Stimulated activated CD8-positive, alpha-beta memory T cell treated with anti-CD3 and anti-CD28 coated beads, Interleukin-7, amount 100 ng/mL, for 1 hour (primary cell): ENCODE measurements around the gene ELOB.

Source experiments
- DNase-seq, 2 donors: peaks; one replicate each; pipeline ENCODE4 v3.0.0-alpha.2; 2020; ENCODE audit warnings: low read depth in 2 of 2

Gene ELOB

DNA sequence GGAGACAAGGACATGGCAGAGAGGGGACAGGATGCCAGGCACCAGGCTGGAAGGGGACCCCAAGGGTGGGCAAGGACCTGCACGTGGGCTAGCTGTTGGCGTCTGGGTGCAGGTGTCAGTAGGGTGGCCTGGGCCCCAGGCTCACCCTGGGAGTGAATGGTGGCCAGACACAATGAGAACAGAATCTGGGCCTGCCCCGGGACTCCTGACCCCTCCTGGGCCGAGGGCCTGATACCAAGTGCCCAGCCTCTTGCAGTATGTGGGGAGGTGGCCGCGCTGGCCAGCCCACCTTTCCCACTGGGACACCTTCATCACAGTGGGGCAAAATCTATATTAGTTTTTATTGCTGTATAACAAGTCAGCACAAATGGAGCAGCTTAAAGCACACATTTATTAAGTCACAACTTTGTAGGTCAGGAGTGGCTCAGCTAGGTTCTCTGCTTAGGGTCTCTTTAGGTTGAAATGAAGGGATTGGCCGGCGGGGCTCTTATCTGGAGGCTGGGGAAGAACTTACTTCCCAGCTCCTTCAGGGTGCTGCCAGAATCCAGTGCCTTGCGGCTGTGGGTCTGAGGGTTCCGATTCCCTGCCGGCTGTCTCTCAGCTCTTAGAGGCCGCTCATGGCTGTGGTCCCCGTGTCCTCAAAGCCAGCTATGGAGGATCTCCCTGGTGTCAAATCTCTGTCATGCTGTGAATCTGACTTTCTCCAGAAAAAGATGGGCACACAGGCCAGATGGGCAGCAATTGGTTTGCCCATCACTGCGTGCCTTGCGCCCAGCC, 6.7 kb upstream of the ELOB start:
- DNase-seq: no peak

DNA sequence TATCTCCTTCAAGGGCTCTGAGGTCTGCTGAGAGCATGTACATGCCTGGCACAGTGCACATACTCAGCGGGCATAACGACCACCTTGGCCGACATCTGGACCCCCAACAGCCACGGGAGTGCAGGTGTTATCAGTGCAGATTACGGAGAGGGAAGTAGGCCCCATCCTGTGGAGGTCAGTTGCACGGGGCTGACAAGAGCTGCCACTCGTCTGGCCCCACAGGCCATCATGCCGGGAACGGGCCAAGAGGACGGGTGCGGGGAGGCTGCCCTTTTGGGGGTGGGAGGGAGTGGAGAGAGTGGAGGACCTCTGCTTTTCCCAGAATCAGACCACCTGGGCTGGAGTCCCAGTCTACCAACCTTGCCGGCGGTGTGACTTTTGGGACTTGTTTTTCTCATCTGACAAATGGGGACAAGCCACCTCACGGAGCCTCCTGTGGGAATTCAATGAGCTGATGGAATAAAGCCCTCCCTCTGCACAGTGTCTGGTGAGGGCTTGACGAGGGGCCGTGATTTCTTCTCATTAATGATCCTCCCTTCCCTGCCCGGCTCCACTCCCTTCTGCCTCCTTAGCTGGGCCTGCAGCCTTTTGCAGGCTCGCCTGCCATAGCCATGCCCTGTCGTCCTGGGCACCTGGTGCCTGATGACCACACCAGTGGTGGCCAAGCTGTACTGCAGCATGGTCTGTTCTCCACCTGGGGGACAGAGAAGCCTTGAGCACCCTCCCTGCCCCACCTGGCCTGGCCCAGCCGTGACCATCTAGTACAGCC, 5.7 kb upstream of the ELOB start:
- DNase-seq: no peak

DNA sequence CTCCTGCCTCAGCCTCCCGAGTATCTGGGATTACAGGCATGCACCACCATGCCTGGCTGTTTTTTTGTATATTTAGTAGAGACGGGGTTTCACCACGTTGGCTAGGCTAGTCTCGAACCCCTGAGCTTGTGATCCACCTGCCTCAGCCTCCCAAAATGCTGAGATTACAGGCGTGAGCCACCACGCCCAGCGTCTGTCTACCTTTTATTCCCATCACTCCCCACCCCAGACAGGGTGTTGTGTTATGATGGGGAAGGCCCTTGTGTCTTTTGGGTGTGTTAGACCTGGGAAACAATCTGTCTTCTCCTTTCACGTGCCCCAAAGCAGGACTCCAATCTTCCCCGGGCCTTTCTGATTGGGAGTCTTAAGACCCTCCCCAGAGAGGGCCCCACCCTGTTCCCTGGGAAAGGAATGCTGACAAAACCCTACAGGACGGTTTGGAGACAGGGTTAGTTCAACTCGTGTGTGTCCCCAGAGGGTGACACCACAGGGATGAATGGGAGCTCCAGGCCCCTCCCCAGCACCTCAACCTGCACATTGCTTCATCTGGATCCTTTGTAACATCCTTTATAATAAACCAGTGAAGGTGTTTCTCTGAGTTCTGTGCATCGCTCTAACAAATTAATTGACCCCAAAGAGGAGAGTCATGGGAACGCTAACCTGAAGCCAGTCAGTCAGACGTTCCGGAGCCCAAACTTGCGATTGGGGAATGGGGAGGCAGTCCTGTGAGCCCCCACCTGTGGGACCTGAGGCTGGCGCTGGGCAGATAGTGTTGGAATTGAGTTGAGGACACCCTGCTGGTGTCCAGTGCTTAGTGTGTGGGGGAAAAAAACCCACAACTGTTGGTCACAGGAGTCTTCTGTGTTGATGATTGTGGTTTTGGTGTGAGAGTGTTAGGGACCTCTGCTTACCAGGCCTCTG, 3.2 kb upstream of the ELOB start:
- DNase-seq: no peak

DNA sequence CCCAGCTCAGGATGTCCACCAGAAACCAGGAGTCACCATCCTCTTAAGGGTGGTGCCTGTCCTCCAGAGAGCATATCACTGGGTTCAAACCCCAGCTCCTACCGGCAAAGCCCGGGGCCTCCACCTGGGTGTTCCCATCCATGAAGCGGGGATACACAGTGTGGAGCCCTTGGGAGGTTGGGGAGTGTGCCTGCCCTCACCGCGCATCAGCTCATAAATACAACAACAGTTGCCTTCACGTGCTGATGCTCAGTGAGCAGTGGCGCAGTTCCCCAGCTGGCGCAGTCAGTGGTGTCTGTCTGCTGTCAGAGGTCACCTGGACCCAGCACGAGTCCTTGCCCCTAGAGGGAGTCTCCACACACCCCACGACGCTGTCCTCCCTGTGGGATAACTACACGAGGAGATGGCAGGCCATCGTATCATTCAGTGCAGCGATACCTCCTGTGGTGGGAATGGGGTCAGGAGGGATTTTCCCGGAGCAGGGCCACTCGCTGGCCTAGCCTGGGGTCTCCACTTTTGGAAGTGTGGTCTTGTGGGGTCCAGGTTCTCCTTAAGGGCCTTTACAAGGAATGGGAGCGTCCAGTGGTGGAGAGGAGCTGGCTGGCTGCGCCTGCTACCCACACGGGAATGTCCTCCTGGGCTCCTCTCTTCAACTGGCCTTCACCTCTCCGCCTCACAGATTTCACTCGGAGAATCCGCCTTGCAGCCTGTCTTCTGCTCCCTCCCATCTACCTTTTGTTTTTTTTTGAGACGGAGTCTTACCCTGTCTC, 2.3 kb upstream of the ELOB start:
- DNase-seq: no peak

DNA sequence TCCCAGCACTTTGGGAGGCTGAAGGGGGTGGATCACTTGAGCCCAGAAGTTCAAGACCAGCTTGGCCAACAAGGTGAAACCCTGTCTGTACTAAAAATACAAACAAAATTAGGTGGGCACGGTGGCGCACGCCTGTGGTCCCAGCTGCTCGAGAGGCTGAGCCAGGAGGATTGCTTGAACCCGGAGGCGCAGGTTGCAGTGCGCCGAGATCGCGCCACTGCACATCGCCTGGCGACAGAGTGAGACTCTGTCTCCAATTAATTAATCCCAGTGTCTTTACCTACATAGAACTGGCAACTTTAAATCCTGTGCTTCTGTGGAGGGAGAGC, 1.5 kb upstream of the ELOB start:
- no peak for DNase-seq

DNA sequence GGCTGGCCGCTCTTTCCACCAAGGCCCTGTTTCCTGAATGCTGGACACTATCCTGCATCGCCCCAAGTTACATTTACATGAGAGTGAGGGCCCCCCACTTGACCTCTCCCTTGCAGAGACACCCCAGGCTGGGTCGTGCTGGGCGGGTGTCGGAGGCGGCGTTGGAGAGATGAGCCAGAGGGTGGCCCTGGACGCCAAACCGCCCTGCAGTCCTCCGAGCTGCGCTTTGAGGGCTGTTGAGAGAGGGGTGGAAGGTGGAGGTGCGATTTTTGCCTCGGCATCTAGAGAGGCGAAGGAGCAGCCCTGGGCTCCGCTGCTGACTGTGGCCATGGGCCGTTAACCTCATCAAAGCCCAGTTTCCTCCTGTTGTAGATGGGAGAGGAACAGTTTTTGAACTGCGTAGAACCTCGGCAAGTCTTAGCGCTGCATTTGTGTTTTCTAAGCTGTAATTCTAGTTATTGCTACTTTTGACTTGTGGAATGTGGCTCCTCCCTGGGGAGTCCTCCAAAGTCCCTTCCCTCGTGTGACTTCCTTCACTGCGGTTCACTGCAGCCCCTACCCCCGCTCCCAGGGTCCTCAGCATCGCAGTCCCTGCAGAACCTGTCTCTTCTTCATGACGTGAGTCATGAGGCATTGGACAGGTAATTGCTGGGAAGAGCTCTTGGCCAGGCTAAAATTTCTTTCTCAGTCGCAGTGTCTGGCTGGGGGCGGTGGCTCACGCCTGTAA, 986 bp upstream of the ELOB start:
- DNase-seq: no peak

DNA sequence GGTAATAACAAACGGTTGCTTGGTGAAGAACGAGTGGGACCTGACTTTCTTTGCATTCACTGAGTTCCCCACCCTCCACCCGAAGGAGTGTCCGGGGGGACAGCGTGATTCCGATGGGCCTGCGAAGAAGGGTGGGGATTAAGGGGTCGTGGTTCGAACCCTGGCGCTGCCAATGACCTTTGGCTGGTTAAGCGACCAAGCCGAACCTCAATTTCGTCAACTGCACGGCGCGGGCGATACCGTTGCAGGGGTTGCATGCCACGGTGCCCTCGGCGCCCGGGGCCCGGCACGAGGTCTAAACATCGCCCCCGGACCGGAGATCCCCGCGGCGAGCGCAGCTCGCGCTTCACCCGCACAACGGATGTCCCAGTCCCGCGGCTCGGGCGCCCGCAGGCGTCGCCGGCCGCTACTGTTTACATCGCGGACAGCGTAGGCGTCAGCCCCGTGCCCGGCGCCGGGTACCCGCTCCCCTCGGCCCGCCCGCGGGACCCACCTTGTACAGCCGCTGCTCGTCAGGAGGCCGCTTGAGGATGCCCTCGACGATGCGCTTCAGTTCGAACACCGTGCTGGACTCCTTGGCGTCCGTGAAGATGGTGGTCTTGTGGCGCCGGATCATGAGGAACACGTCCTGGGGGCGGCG, 460 bp downstream of the ELOB start:
- DNase-seq: no peak

DNA sequence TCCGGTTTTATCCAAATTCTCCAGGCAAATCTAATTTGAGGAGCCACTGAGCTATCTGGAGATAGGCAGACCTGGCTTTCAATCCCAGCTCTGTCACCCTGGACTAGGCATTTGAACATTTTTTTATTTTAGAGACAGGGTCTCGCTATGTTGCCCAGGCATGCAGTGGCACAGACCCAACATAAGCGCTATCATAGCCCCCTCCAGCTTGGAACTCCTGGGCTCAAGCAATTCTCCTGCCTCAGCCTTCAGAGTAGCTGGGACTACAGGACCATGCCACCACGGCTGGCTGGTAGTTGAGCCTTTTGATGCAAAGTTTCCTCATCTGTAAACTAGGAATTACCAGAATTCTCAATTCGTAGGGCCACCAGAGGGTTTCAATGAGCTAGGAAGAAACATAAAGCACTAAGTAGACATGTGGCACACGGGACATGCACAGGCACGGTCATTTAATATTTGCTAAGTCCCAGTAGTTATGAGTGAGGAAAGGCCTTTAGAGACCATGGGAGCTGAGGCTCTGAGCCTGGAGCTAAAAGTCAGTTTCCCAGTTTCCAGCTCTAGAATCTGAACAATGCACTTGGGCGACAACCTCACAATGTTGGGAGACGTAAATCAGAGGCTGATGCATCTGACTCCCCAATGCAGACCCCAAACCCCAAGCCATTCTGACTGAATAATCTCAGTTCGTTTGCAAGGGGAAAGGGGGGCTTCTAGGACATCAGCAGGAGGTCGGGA, 1.1 kb downstream of the ELOB start:
- no peak for DNase-seq

DNA sequence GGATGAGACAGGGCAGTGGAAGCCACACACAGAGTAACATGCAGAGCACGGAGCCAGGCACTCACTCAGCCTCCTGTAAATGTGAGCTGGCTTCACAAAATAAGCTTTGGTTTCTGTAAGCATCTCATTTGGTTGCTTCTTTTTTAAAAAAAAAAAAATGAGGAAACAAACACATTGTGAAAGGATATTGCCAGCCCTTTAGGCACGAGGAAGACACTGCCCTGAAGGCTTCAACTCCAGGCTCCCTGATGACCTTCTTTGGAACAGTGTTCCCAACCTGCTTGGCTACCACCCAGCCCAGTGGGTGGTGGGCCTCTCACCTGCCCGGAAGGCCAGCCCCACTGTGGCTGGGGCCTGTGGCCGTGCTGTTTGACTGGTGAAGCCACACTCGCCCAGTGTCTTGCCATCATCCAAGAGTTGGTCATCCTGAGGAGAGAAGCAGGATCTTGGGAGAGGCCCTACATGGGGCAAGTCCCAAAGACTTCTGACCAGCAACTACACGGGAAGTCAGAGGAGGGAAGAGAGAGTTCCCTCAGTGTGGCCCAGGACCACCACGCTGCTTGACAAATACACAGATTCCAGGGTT, 1.9 kb downstream of the ELOB start:
- DNase-seq: no peak

DNA sequence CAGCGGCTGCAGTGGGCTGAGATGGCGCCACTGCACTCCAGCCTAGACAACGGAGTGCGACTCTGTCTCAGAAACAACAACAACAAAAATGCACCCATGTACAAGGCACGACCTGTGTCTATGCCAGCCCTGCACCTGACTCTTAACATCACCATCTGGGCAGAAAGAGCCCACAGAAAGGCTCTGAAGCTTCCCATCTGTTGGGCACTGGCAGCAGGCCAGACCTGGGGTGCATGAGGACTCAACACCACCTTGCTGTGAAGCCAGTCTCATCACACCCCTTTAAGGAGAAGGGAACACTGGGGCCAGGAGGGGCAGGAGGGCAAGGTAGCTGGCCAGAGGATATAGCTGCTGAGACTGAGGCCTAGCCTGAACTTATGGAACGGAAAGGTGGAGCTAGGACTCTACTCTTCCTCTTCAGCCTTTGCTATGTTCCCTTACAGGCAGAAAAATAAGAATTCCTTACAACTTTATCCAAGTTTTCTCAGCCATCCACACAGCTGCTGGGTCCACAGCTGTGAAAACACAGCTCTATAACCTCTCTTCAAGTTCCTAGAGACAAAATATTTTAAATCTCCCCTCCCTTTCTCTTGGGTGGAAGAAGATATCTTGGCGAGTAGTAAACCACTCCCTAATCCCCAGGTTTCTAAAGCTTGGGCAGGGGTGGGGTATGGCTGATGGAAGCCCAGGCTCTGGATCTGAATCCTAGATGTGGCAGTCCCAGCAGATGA, 2.8 kb downstream of the ELOB start:
- DNase-seq: no peak

DNA sequence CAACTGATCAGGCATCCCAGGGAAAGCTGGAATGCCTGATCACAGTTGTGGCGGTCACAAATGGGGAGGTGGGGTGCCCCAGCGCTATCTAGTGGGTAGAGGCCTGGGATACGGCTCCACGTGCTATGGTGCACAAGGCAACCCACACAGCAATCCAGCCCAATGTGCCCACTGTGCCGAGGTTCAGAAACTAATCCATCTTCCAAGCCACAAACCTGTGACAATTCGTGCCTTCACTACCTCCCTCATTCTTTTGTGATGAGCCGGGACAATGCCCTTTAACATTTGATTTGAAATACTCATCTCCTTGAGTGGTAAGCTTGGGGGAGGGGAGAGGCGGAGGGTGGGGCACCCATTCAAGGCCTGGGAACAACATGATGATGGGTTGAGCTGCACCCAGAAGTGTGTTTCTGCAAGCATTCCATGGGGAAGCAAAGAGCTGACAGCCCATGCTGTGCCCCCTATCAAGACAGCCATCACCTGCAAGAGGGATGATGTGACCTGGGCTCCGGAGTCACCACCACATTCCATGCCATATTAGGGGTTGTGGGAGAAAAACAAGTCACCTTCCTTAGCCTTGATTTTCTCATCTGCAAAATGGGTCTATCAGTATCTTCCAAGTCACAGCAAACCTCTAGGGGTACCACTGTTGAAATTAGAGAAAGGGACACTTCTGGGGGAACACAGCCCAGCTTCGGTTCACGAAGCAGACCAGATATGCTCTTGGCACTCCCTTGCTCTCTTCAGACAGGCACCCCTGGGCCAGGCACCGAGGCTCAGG, 3.7 kb downstream of the ELOB start:
- no peak for DNase-seq

DNA sequence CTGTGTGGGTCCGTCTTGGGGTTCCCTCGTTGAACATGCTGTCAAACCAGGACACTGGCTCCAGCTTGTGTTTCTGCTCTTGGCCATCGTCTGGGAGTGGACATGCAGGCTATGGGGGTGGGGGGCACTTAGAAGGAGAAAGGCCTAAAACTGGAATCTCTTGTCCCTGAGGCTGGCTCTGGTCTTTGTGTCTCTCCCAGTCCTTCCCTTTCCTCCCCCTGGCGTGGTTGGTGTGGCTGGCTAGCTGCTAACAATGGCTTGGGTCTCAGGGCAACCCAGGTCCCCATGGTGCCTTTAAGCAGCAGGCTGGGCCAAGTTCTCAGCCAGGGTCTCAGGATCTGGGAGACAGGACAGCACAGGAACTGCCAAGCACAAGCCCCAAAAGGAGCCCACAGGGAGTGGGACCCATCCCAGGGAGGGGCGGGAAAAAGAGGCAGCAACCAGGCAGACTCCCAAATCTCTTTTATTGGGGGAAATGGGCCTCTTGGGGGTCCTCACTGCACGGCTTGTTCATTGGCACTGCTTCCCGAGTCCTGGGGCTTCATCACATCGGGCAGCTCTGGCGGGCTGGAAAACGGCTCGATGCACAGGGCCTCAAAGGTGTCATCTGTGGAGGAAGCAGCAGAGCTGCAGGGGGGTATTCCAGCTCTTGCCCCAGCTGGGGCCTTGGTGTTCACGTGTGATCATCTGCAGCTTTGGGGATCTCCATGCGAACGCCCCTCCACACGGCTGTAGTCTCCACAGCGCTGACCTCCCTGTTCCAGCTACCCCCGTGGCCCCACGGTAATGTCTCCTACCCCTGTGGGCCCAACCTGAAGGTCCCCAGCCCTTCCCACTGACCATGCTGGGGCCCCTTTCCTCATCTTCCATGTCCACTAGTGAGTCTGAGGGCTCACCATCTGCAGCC, 5.3 kb downstream of the ELOB start:
- DNase-seq: no peak

DNA sequence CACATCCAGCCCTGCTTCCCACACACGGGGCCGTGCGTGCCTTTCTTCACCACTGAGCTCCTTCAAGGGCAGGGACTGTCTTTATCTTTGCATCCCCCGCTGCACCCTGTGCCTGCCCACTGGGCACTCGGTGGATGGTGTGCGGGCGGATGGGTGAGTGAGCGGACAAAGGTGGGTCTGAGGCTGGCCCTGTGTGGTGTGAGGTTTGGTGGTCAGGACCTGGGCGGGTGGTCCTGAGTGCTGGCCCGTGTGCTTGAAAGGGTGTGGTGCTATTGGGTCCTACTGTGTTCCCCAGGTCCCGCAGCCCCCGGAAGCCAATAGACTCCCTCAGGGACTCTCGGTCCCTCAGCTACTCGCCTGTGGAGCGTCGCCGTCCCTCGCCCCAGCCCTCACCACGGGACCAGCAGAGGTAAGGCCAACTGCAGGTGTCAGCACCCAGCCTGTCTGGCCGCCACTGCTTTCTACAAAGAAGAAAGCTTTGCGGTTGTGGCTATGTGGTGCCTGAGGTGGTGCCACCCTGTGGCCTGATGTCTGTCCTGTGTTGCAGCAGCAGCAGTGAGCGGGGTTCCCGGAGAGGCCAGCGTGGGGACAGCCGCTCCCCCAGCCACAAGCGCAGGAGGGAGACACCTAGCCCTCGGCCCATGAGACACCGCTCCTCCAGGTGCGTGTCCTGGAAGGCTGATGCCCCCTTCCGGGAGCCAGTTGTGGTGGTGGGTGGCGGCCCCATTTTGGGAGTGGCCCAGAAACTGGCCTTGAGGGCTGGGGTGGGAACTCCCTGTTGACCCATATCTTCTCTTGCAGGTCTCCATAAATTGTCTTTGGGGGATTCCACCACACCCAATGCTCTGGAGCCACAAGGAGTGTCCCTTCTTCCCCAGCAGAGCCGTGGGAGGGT, 6.8 kb downstream of the ELOB start:
- no peak for DNase-seq

DNA sequence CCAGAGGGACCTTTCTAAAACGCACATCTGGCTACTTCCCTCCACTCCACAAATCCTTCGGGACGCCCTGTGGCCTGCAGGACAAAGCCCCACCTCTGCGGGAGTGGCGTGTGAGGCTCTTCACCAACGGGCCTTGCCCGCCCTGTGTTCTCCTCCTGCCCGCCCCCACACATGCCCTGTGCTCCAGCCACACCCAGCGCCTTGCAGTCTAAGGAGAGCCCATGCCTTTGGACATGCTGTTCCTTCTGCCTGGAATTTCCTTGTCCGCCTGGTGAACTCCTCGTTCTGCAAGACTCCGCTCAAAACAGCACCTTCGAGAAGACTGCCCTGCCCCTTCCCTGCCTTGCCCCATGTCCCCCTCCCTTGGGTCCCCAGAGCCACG, 7.4 kb downstream of the ELOB start:
- no peak for DNase-seq

DNA sequence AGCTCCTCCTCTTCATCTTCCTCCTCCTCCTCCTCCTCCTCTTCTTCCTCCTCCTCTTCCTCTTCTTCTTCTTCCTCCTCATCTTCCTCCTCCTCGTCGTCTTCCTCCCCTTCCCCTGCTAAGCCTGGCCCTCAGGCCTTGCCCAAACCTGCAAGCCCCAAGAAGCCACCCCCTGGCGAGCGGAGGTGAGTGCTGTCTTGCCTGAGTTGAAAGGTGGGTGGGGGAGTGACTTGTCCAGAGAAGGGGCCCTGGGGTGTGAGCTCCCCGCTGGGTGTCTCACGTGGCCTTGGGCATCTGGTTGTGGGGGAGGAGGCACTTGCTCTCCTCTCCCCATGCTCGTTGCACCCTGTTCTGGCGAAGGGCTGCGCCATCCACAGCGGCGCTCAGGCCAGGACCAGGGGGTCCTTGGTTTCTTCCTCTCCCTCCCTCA, 8.0 kb downstream of the ELOB start:
- no peak for DNase-seq
